Jurkat, Clone E6-1 (cell line): ENCODE measurements around the gene SCT.

ENCODE experiments used
- DNase-seq: peaks from one replicate; pipeline ENCODE4 v3.0.0-alpha.2; 2011; ENCODE audit warnings: low read depth, low spot score
- H3K4me3 ChIP-seq: 2 replicates; pipeline ENCODE4 v1.5.1; 2011; ENCODE audit warnings: mild to moderate bottlenecking, low read length, control low read depth, moderate library complexity

Gene SCT

DNA sequence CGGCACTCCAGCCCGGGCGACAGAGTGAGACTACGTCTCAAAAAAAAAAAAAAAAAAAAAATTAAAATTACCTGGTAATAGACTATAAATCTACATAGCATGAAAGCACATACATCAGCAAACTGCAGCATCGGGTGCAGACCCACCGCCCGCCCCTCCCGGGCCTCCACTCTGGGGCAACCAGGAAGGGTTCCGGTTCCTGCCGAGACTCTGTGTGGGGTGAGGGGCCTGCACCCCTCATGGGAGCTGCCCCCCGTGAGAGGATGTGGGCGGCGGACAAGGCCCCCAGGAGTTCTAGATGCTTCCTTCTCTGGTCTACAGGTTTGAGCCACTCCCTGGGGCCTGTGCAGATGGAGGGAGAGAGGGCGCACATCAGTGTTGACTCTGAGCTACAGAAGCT lies 19.2 kb upstream of the SCT start:
- DNase-seq: no peak
- no peak overlapping the region for H3K4me3 ChIP-seq

GRCh38 chr11:645536-645935 lies 18.6 kb upstream of the SCT start:
- DNase-seq: no peak
- H3K4me3 ChIP-seq: no peak overlapping the region

GRCh38 chr11:643849-644738 lies 17.1 kb upstream of the SCT start:
- no peak overlapping the region for H3K4me3 ChIP-seq
- DNase-seq: no peak

DNA sequence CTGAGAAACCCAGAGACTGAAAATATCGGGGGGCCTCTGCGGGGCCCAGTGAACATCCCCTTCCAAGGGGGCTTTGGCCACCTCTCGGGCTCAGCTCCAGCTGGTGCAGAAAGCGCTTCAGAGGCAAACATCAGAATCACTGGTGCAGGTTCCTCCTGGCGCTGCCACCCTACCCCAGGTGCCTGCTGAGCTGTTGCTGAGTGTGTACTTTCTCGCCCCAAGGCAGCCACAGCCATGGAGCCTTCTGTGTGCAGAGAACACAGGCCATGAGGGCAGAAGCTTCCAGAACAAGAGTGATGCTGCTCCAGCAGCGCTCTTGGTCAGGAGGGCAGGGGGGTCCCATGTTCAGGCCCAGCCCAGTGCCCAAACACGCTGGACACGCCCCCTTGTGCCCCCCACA lies 16.4 kb upstream of the SCT start:
- H3K4me3 ChIP-seq: no peak overlapping the region
- no peak for DNase-seq

GRCh38 chr11:641806-642370 lies 14.9 kb upstream of the SCT start:
- no peak overlapping the region for H3K4me3 ChIP-seq
- DNase-seq: no peak

DNA sequence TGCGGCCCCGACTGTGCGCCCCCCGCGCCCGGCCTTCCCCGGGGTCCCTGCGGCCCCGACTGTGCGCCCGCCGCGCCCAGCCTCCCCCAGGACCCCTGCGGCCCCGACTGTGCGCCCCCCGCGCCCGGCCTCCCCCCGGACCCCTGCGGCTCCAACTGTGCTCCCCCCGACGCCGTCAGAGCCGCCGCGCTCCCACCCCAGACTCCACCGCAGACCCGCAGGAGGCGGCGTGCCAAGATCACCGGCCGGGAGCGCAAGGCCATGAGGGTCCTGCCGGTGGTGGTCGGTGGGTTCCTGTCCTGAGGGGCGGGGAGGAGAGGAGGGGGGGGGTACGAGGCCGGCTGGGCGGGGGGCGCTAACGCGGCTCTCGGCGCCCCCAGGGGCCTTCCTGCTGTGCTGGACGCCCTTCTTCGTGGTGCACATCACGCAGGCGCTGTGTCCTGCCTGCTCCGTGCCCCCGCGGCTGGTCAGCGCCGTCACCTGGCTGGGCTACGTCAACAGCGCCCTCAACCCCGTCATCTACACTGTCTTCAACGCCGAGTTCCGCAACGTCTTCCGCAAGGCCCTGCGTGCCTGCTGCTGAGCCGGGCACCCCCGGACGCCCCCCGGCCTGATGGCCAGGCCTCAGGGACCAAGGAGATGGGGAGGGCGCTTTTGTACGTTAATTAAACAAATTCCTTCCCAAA lies 13.2 kb upstream of the SCT start:
- no peak overlapping the region for H3K4me3 ChIP-seq
- DNase-seq: no peak

DNA sequence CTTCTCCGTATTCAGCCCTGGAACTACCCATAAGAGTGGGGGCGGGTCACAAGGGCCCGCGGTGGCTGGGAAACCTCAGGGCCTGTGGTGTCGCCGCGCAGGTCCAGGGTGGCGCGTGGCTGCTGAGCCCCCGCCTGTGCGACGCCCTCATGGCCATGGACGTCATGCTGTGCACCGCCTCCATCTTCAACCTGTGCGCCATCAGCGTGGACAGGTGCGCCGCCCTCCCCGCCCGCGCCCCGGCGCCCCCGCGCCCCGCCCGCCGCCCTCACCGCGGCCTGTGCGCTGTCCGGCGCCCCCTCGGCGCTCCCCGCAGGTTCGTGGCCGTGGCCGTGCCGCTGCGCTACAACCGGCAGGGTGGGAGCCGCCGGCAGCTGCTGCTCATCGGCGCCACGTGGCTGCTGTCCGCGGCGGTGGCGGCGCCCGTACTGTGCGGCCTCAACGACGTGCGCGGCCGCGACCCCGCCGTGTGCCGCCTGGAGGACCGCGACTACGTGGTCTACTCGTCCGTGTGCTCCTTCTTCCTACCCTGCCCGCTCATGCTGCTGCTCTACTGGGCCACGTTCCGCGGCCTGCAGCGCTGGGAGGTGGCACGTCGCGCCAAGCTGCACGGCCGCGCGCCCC lies 12.5 kb upstream of the SCT start:
- DNase-seq: no peak
- H3K4me3 ChIP-seq: no peak overlapping the region

GRCh38 chr11:638631-639331 lies 11.8 kb upstream of the SCT start:
- no peak overlapping the region for H3K4me3 ChIP-seq

DNA sequence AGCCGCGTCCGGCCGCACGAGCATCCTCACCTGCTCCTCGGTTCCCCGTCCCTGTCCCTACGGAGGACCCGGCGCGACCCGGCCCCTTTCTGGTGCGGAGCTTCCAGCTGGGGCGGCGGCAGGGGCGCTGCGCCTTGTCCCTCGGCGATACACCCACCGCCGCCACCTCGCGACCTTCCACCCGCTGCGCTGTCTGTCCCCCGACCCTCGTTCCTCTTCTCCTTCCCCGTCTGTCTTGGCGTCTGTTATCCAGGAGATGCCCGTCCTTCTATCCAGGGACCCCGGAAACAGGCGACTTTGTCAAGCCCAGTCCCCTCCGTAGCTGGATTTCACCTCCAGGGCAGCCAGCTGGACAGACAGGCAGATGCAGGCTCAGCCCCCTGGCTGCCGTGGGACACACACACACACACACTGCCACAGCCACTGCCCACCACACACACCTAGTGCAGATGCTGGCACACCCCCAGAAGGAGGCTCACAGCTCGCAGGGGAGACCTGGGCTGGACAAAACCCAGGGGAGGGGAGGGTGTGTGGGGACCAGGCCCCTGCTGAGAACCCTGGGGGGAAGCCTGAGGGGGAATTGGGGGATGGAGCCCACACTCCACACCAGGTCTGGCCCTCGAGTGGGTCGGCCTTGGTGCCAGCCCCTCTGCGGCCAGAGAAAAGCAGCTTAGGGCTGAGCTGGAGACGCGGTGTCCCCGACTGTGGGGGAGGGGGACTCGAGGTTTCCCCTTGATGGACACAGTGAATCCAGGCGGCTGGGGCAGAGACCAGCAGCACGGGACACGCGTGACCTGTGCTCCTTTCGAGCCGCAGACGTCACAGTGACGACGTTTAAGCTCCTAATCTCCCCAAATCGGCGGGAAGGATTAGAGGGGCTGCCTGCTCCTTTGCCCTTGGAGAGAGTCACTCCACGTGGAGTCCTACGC lies 10.9 kb upstream of the SCT start:
- H3K4me3 ChIP-seq: no peak overlapping the region
- no peak for DNase-seq

More at GRCh38 chr11:638631-639331, 11.8 kb upstream of the SCT start:
- no peak for DNase-seq

DNA sequence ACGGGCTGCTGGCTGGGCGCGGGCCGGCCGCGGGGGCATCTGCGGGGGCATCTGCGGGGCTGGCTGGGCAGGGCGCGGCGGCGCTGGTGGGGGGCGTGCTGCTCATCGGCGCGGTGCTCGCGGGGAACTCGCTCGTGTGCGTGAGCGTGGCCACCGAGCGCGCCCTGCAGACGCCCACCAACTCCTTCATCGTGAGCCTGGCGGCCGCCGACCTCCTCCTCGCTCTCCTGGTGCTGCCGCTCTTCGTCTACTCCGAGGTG lies 10.3 kb upstream of the SCT start:
- DNase-seq: no peak
- no peak overlapping the region for H3K4me3 ChIP-seq

DNA sequence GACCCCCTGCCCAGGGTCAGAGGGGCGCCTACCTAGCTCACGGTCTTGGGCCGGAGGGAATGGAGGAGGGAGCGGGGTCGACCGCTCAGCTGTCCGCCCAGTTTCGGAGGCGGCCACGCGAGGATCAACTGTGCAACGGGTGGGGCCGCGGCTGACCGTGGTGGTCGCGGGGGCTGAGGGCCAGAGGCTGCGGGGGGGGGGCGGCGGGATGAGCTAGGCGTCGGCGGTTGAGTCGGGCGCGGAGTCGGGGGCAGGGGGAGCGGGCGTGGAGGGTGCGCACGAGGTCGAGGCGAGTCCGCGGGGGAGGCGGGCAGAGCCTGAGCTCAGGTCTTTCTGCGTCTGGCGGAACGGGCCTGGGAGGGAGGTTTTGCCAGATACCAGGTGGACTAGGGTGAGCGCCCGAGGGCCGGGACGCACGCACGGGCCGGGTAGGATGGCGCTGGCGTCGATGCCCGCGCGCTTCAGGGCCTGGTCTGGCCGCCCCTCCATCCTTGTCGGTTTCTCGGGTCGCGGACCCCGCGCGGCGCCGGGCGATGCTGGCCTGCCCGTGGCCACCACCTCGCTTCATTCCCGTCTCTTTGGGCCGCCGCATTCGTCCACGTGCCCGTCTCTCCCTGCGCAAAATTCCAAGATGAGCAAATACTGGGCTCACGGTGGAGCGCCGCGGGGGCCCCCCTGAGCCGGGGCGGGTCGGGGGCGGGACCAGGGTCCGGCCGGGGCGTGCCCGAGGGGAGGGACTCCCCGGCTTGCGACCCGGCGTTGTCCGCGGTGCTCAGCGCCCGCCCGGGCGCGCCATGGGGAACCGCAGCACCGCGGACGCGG lies 9.7 kb upstream of the SCT start, which contains the start of gene DRD4:
TSS of gene DRD4 (plus strand) at position 759 of the 822 bp plus-strand sequence. CDS start at position 795, 36 bp downstream.
- no peak within 1 kb of the TSS for H3K4me3 ChIP-seq
- DNase-seq: no peak

DNA sequence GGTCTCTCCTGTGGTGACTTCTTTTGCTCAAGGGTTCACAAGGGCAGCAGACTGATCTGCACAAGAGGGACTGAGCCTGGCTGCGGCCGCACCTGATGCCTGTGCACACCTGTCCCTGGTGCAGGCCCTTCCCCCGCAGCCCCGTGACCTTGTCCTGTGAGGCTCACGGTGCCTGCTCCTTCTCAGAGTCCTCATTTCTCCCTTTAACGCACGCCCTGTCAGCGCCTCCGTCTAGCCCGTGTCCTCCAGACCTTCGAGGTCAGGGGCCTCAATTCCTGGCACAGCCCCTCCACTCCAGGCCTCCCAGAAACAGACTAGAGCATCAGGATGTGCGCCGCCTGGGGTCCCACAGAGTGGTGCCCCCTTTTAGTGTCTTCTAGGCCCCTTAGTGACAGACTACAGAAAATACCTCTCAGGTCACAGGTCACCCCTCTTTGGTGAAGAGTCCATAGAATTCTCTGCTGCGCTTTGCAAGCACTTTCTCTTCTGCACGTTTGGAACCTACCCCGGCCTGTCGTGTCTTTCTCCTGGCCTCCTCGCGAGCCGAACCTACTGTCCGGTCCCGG lies 9.0 kb upstream of the SCT start:
- H3K4me3 ChIP-seq: no peak overlapping the region
- no peak for DNase-seq

DNA sequence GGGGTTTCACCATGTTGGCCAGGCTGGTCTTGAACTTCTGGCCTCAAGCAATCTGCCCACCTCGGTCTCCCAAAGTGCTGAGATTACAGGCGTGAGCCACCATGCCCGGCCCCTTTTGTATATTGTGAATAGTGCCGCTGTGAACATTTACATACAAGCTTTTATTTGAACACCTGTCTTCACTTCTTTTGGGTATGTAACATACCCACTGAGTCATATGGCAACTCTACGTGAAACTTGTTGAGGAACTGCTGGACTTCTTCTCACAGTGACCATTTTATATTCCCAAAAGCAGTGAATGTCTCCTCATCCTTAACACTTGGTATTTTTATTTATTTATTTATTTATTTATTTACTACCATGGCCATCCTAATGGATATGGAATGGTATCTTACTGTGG lies 3.9 kb upstream of the SCT start:
- no peak for DNase-seq

DNA sequence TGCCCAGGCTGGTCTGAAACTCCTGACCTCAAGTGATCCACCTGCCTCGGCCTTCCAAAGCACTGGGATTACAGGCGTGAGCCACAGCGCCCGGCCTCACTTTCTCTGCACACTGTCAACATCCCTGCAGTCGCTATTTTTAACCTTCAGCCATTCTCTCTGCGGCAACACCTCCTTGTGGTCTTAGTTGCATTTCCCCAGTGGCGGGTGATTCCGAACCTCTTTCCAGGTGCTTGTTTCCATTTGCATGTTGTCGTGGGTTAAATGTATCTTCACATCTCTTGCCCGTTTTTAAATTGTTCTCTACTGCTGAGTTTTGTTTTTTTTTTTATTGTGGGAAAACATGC lies 2.2 kb upstream of the SCT start:
- peak; percentile 36 for DNase-seq
- no peak overlapping the region for H3K4me3 ChIP-seq

More for the DNA sequence above, 3.9 kb upstream of the SCT start:
- no peak overlapping the region for H3K4me3 ChIP-seq

- no peak for DNase-seq
- H3K4me3 ChIP-seq: peak overlapping the region; percentile 46
These were observed 1.1 kb upstream of the SCT start for GRCh38 chr11:628056-628455.

DNA sequence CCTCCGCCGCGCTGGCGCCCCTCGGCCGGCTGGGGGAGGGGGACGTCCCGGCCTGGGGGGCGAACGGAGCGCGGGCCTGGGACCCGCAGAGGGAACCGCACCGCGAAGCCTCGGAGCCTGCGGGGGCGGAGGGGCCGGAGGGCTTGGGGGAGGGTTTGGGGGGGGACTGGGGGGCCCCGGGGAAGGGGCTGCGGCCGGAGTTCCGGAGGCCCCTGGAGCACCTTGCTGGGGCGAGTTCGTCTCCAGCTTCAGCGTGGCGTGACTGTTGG lies 261 bp upstream of the SCT start:
- H3K4me3 ChIP-seq: no peak overlapping the region

DNA sequence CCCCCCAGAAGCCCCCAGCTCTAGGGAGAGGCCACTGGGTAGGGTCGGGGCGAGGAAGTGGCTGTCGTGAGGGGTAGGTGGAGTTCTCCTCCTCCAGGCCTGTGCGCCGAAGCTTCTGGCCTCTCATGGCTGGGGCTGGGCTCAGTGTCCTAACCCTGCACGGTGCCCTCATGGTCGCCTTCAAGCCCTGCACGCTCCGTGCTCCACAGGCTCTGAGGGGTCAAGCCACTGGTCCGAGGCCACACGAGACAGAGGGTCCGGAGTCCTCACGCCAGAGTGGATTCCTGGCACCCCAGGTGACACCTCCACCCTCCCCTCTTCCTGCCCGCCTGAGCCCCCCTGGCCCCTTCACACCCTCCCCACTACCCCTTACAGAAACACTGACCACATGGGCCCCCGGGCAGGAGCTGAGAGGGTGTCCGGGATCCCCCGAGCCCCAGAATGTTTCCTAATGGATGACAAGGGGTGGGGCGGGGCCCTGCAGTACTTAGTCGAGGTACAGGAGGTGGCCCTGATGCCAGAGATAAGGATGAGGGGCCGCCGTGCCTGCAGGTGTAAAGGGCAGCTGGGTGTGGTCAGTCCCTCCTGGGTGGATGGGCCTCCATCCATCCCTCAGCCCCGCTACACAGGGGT lies 1.2 kb downstream of the SCT start:
- DNase-seq: no peak
- no peak overlapping the region for H3K4me3 ChIP-seq

More for the DNA sequence above, 261 bp upstream of the SCT start:
- DNase-seq: no peak
